Measurements from ENCODE around the gene CALHM2.
A peak's percentile ranks its signal among the peaks of the same experiment; 100 is the strongest.
"Not testable (repeated sequence)": the region's sequence is repeated elsewhere in the genome, so short reads cannot be mapped to it uniquely, and the experiment has no call there.

The CALHM2 gene

DNA sequence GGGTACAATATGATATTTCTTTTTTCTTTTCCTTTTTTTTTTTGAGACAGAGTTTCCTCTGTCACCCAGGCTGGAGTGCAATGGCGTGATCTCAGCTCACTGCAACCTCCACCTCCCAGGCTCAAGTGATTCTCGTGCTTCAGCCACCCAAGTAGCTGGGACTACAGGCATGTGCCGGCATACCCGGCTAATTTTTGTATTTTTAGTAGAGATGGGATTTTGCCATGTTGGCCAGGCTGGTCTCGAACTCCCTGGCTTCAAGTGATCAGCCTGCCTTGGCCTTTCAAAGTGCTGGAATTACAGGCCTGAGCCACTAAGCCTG lies 35.1 kb downstream of the CALHM2 start:
- H3K36me3 ChIP-seq (ENCODE audit: control insufficient read depth, insufficient read depth, low read length) = peaks cover 52% of the 10 kb centered on the region

DNA sequence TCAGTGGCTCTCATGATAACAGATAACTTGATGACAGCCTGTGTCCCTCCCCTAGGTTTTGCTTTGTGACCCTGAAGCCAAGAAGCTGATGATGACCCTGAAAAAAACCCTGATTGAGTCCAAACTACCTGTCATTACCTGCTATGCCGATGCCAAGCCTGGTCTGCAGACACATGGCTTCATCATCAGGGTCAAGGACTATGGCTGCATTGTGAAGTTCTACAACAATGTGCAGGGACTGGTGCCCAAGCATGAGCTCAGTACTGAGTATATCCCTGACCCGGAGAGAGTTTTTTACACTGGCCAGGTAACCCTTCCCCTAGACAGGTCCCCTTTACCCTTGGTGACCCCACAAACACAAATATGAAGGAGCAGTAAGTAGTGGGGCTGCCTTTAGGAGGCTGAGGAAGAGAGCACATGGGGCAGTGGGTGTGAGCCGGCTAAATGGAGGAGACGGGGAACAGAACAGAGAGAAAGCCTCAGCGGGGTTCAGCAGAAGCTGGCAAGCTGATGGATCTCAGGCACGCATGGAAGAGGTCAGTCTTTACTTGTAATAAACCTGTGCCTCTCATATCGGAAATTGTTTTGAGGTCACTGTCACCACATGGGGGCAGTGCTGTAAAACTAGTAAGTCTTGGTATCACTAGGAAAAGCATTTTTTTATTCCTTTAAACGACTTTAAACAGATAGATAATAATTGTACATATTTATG lies 35.6 kb downstream of the CALHM2 start:
- H3K79me1 ChIP-seq (ENCODE audit: low read length) = no peaks in the 10 kb centered on the region
- no peaks in the 10 kb centered on the region for H3K79me2 ChIP-seq (ENCODE audit: control insufficient read depth, insufficient read depth, low read length)
- no peak overlapping the region for H3K27ac ChIP-seq (ENCODE audit: low read depth, low read length)
- no peak overlapping the region for H2BK5ac ChIP-seq (ENCODE audit: low read length)
- no peak overlapping the region for H3K56ac ChIP-seq (ENCODE audit: low read length)
- no peak overlapping the region for H2BK15ac ChIP-seq (replicated peaks; ENCODE audit: low read depth)
- H3K4ac ChIP-seq (ENCODE audit: low read depth, low read length) = no peak overlapping the region
- H4K8ac ChIP-seq (ENCODE audit: low read depth, low read length) = no peak overlapping the region
- H3K18ac ChIP-seq (ENCODE audit: low read length) = no peak overlapping the region
- H3K4me1 ChIP-seq (ENCODE audit: control insufficient read depth, low read depth, low read length) = no peaks in the 10 kb centered on the region
- H3K9ac ChIP-seq (ENCODE audit: low read length) = no peak overlapping the region
- peaks cover 52% of the 10 kb centered on the region for H3K36me3 ChIP-seq (ENCODE audit: control insufficient read depth, insufficient read depth, low read length)
- H3K4me3 ChIP-seq (ENCODE audit: low read length) = no peak overlapping the region
- H4K5ac ChIP-seq (ENCODE audit: low read length) = no peak overlapping the region
- DNase-seq = peak; percentile 47
- no peak overlapping the region for H2AK5ac ChIP-seq (ENCODE audit: low read length)
- no CpG with 5 or more reads among the region's 8 CpGs for WGBS (ENCODE audit: extremely low coverage, insufficient coverage, low lambda C conversion rate)
- H2BK120ac ChIP-seq (ENCODE audit: low read depth, low read length) = no peak overlapping the region
- H3K23ac ChIP-seq (ENCODE audit: low read length) = no peak overlapping the region
- H3K4me2 ChIP-seq (ENCODE audit: low read length) = no peak overlapping the region
- no peaks in the 10 kb centered on the region for H3K27me3 ChIP-seq (ENCODE audit: insufficient read depth, low read length, poor library complexity)

More for the DNA sequence above, 35.1 kb downstream of the CALHM2 start:
- not testable (repeated sequence) for H3K9ac ChIP-seq (ENCODE audit: low read length); H2BK5ac ChIP-seq (ENCODE audit: low read length); H4K5ac ChIP-seq (ENCODE audit: low read length); H3K18ac ChIP-seq (ENCODE audit: low read length); H3K4me2 ChIP-seq (ENCODE audit: low read length); H3K79me2 ChIP-seq (ENCODE audit: control insufficient read depth, insufficient read depth, low read length); H3K27ac ChIP-seq (ENCODE audit: low read depth, low read length); H3K27me3 ChIP-seq (ENCODE audit: insufficient read depth, low read length, poor library complexity); H3K4me3 ChIP-seq (ENCODE audit: low read length); H3K4me1 ChIP-seq (ENCODE audit: control insufficient read depth, low read depth, low read length); H3K79me1 ChIP-seq (ENCODE audit: low read length); H3K4ac ChIP-seq (ENCODE audit: low read depth, low read length); H3K23ac ChIP-seq (ENCODE audit: low read length); DNase-seq; H2AK5ac ChIP-seq (ENCODE audit: low read length); H2BK15ac ChIP-seq (replicated peaks; ENCODE audit: low read depth); H2BK120ac ChIP-seq (ENCODE audit: low read depth, low read length); H4K8ac ChIP-seq (ENCODE audit: low read depth, low read length); H3K56ac ChIP-seq (ENCODE audit: low read length)
- no CpG with 5 or more reads among the region's 5 CpGs for WGBS (ENCODE audit: extremely low coverage, insufficient coverage, low lambda C conversion rate)

DNA sequence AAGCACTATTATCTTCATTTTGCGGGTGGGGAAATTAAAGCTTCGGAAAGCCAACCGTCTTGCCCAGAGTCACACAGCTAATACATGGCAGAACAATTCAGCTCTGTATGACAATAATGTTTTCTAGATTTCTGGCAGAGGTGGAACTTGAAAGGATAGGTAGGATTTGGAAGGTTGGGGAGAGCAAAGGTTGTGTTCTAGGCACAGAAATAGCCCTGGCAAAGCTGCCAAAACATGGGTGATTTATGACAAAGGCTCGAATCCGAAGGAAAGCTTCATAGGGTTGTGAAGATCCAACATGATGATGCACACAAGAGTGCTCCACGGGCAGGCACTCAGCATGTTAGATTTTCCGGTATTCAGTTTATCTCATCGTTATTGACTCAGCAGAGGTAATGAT lies 36.6 kb downstream of the CALHM2 start:
- H3K4me2 ChIP-seq (ENCODE audit: low read length) = no peak overlapping the region
- H2BK120ac ChIP-seq (ENCODE audit: low read depth, low read length) = no peak overlapping the region
- no peaks in the 10 kb centered on the region for H3K4me1 ChIP-seq (ENCODE audit: control insufficient read depth, low read depth, low read length)
- no peak overlapping the region for H4K5ac ChIP-seq (ENCODE audit: low read length)
- H2AK5ac ChIP-seq (ENCODE audit: low read length) = no peak overlapping the region
- H3K18ac ChIP-seq (ENCODE audit: low read length) = no peak overlapping the region
- H4K8ac ChIP-seq (ENCODE audit: low read depth, low read length) = no peak overlapping the region
- H2BK5ac ChIP-seq (ENCODE audit: low read length) = no peak overlapping the region
- no peak overlapping the region for H3K9ac ChIP-seq (ENCODE audit: low read length)
- DNase-seq = no peak
- H2BK15ac ChIP-seq (replicated peaks; ENCODE audit: low read depth) = no peak overlapping the region
- H3K4ac ChIP-seq (ENCODE audit: low read depth, low read length) = no peak overlapping the region
- H3K23ac ChIP-seq (ENCODE audit: low read length) = no peak overlapping the region
- no peaks in the 10 kb centered on the region for H3K79me1 ChIP-seq (ENCODE audit: low read length)
- H3K27ac ChIP-seq (ENCODE audit: low read depth, low read length) = no peak overlapping the region
- no peak overlapping the region for H3K4me3 ChIP-seq (ENCODE audit: low read length)
- H3K79me2 ChIP-seq (ENCODE audit: control insufficient read depth, insufficient read depth, low read length) = no peaks in the 10 kb centered on the region
- peaks cover 49% of the 10 kb centered on the region for H3K36me3 ChIP-seq (ENCODE audit: control insufficient read depth, insufficient read depth, low read length)
- no peaks in the 10 kb centered on the region for H3K27me3 ChIP-seq (ENCODE audit: insufficient read depth, low read length, poor library complexity)
- no CpG with 5 or more reads among the region's 8 CpGs for WGBS (ENCODE audit: extremely low coverage, insufficient coverage, low lambda C conversion rate)
- H3K56ac ChIP-seq (ENCODE audit: low read length) = no peak overlapping the region

DNA sequence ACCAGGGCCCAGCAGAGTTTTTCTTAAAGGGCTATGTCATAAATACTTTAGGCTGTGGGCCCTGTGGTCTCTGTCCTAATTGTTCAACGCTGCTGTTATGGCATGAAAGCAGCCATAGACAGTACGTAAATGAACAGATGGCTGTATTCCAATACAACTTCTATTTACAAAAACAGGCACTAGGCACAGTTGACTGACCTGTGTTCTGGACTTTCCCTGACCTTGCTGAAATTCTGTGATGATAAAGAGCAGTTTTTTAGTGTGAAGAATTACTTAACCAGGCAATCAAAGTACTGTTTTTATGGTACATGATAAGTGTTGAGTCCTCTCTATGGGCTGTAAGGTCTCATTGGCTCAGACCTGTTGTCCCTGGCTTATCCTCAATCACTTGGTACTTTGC lies 38.6 kb downstream of the CALHM2 start:
- Histone ChIP-seq H2AK5ac (ENCODE audit: low read length) (no peak overlapping the region), H3K27ac (ENCODE audit: low read depth, low read length) (no peak overlapping the region), H3K4me1 (ENCODE audit: control insufficient read depth, low read depth, low read length) (no peaks in the 10 kb centered on the region), H2BK5ac (ENCODE audit: low read length) (no peak overlapping the region), H4K5ac (ENCODE audit: low read length) (no peak overlapping the region), H3K27me3 (ENCODE audit: insufficient read depth, low read length, poor library complexity) (no peaks in the 10 kb centered on the region), H3K4me3 (ENCODE audit: low read length) (no peak overlapping the region), H2BK120ac (ENCODE audit: low read depth, low read length) (no peak overlapping the region), H4K8ac (ENCODE audit: low read depth, low read length) (no peak overlapping the region), H3K18ac (ENCODE audit: low read length) (no peak overlapping the region), H3K23ac (ENCODE audit: low read length) (no peak overlapping the region), H3K79me2 (ENCODE audit: control insufficient read depth, insufficient read depth, low read length) (no peaks in the 10 kb centered on the region), H3K9ac (ENCODE audit: low read length) (no peak overlapping the region), H3K36me3 (ENCODE audit: control insufficient read depth, insufficient read depth, low read length) (peaks cover 36% of the 10 kb centered on the region), H3K79me1 (ENCODE audit: low read length) (no peaks in the 10 kb centered on the region), H2BK15ac (replicated peaks; ENCODE audit: low read depth) (no peak overlapping the region), H3K56ac (ENCODE audit: low read length) (no peak overlapping the region), H3K4ac (ENCODE audit: low read depth, low read length) (no peak overlapping the region), H3K4me2 (ENCODE audit: low read length) (no peak overlapping the region)
- no peak for DNase-seq
- no CpG with 5 or more reads among the region's 2 CpGs for WGBS (ENCODE audit: extremely low coverage, insufficient coverage, low lambda C conversion rate)

DNA sequence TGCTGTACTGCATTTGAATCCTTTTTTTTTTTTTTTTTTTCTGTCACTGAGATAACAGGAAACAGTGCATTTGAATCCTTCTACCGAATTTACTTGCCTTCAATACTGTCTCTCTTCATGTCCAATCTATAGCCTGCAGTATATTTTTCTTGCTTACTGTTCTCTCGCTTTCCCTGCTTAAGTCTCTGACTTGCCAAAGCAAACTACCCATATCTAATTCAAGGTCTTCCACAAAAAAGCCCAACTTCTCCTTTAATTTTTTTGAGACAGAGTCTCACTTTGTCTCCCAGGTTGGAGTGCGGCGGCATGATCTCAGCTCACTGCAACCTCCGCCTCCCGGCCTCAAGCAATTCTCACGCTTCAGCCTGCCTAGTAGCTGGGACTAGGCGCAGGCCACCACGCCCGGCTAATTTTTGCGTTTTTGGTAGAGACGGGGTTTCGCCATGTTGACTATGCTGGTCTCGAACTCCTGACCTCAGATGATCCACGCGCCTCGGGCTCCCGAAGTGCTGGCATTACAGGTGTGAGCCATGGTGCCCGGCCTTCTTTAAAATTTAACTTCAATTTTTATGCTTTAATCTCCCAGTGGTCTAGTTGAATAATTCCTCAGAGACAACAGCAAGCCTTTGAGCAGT lies 54.9 kb downstream of the CALHM2 start:
- Histone ChIP-seq H3K4me3 (ENCODE audit: low read length) (peak overlapping the region; percentile 80), H3K4me1 (ENCODE audit: control insufficient read depth, low read depth, low read length) (no peaks in the 10 kb centered on the region), H3K79me1 (ENCODE audit: low read length) (peaks cover 10% of the 10 kb centered on the region), H4K8ac (ENCODE audit: low read depth, low read length) (no peak overlapping the region), H2BK120ac (ENCODE audit: low read depth, low read length) (no peak overlapping the region), H3K36me3 (ENCODE audit: control insufficient read depth, insufficient read depth, low read length) (peaks cover 7% of the 10 kb centered on the region), H3K27ac (ENCODE audit: low read depth, low read length) (no peak overlapping the region), H2AK5ac (ENCODE audit: low read length) (no peak overlapping the region), H3K4me2 (ENCODE audit: low read length) (peak overlapping the region; percentile 20), H2BK15ac (replicated peaks; ENCODE audit: low read depth) (no peak overlapping the region), H2BK5ac (ENCODE audit: low read length) (no peak overlapping the region), H4K5ac (ENCODE audit: low read length) (no peak overlapping the region), H3K27me3 (ENCODE audit: insufficient read depth, low read length, poor library complexity) (no peaks in the 10 kb centered on the region), H3K18ac (ENCODE audit: low read length) (no peak overlapping the region), H3K23ac (ENCODE audit: low read length) (no peak overlapping the region), H3K9ac (ENCODE audit: low read length) (peak overlapping the region; percentile 88), H3K4ac (ENCODE audit: low read depth, low read length) (no peak overlapping the region), H3K56ac (ENCODE audit: low read length) (peak overlapping the region; percentile 97), H3K79me2 (ENCODE audit: control insufficient read depth, insufficient read depth, low read length) (peaks cover 39% of the 10 kb centered on the region)
- no CpG with 5 or more reads among the region's 19 CpGs for WGBS (ENCODE audit: extremely low coverage, insufficient coverage, low lambda C conversion rate)
- no peak for DNase-seq

DNA sequence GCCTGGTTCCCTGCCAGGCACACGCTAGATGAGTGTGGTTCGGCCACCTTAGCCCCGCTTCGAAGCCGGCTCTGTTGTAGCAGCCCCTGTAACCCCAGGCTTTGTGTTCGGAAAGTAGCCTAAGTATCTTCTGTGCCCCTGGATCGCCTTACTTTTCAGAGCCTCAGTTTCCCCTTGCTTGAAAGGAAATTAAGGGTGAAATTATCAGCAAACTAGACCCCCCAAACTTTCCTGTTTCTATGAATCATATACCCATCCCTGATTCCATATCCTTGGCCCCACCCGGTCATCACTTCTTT lies 55.4 kb downstream of the CALHM2 start:
- Histone ChIP-seq H3K56ac (ENCODE audit: low read length) (peak overlapping the region; percentile 97), H3K4me2 (ENCODE audit: low read length) (peak overlapping the region; percentile 20), H3K4me1 (ENCODE audit: control insufficient read depth, low read depth, low read length) (no peaks in the 10 kb centered on the region), H3K4me3 (ENCODE audit: low read length) (peak overlapping the region; percentile 80), H3K4ac (ENCODE audit: low read depth, low read length) (no peak overlapping the region), H2BK15ac (replicated peaks; ENCODE audit: low read depth) (no peak overlapping the region), H3K23ac (ENCODE audit: low read length) (no peak overlapping the region), H4K8ac (ENCODE audit: low read depth, low read length) (no peak overlapping the region), H2AK5ac (ENCODE audit: low read length) (peak overlapping the region; percentile 29), H3K79me2 (ENCODE audit: control insufficient read depth, insufficient read depth, low read length) (peaks cover 39% of the 10 kb centered on the region), H3K18ac (ENCODE audit: low read length) (no peak overlapping the region), H3K9ac (ENCODE audit: low read length) (peak overlapping the region; percentile 88), H3K27me3 (ENCODE audit: insufficient read depth, low read length, poor library complexity) (no peaks in the 10 kb centered on the region), H3K36me3 (ENCODE audit: control insufficient read depth, insufficient read depth, low read length) (peaks cover 5% of the 10 kb centered on the region), H3K79me1 (ENCODE audit: low read length) (peaks cover 10% of the 10 kb centered on the region), H4K5ac (ENCODE audit: low read length) (peak overlapping the region; percentile 72), H2BK5ac (ENCODE audit: low read length) (no peak overlapping the region), H3K27ac (ENCODE audit: low read depth, low read length) (no peak overlapping the region), H2BK120ac (ENCODE audit: low read depth, low read length) (no peak overlapping the region)
- DNase-seq = no peak
- no CpG with 5 or more reads among the region's 8 CpGs for WGBS (ENCODE audit: extremely low coverage, insufficient coverage, low lambda C conversion rate)

Data from mesendoderm (in vitro differentiated cells).